Neural cell (in vitro differentiated cells): Measurements from ENCODE around the gene SLF2. TPM values are rescaled to one million over a fixed set of nuclear protein-coding genes. Genes with fewer than 3 reads are reported as not detected.

Experiments used
- H2AFZ ChIP-seq: fragments of 200-600, 300-800 bp; sonication (generic), shearing (Covaris generic); 2 replicates; pipeline ENCODE4 v1.6.0; 2014; ENCODE audit warnings: low read depth, mild to moderate bottlenecking, antibody characterized with exemption, low read length, moderate library complexity
- H3F3A ChIP-seq: fragments of 200-600 bp; shearing (Covaris generic); 2 replicates; pipeline ENCODE4 v1.6.1; 2016; ENCODE audit warnings: mild to moderate bottlenecking, moderate library complexity, mixed read lengths, antibody characterized with exemption, low read length; ENCODE audit not compliant: insufficient read depth, poor library complexity, severe bottlenecking
- H3K27ac ChIP-seq: fragments of 200-600, 300-800 bp; sonication (generic), shearing (Covaris generic); 2 replicates; pipeline ENCODE4 v1.5.1; 2014; ENCODE audit warnings: mild to moderate bottlenecking, low read length, moderate library complexity
- H3K27me3 ChIP-seq: fragments of 300-800, 200-600 bp; sonication (generic), shearing (Covaris generic); 2 replicates; pipeline ENCODE4 v1.6.0; 2014; ENCODE audit warnings: mild to moderate bottlenecking, low read depth, low read length, moderate library complexity; ENCODE audit not compliant: insufficient read depth
- H3K36me3 ChIP-seq: fragments of 300-800, 200-600 bp; sonication (generic), shearing (Covaris generic); 2 replicates; pipeline ENCODE4 v1.5.1; 2014; ENCODE audit warnings: mild to moderate bottlenecking, antibody characterized with exemption, low read length, moderate library complexity; ENCODE audit not compliant: insufficient read depth
- H3K4me2 ChIP-seq: fragments of 300-800, 200-600 bp; sonication (generic), shearing (Covaris generic); 2 replicates; pipeline ENCODE4 v1.6.0; 2014; ENCODE audit warnings: mild to moderate bottlenecking, low read length
- H3K4me3 ChIP-seq: fragments of 300-800, 200-600 bp; sonication (generic), shearing (Covaris generic); 2 replicates; pipeline ENCODE4 v1.5.1; 2014; ENCODE audit warnings: mild to moderate bottlenecking, low read length, moderate library complexity
- H3K79me2 ChIP-seq: fragments of 200-600 bp; shearing (Covaris generic); replicated peaks from 2 replicates; pipeline ENCODE4 v1.6.0; 2014; ENCODE audit warnings: mild to moderate bottlenecking, low read length, moderate library complexity; ENCODE audit not compliant: insufficient read depth
- H3K9ac ChIP-seq: fragments of 300-800, 200-600 bp; sonication (generic), shearing (Covaris generic); 2 replicates; pipeline ENCODE4 v1.6.1; 2016; ENCODE audit warnings: mild to moderate bottlenecking, low read length, mixed read lengths
- H3K9me2 ChIP-seq: fragments of 200-600 bp; shearing (Covaris generic); 2 replicates; pipeline ENCODE4 v1.6.1; 2016; ENCODE audit warnings: mild to moderate bottlenecking, low read length, mixed read lengths; ENCODE audit not compliant: insufficient read depth
- H3K9me3 ChIP-seq: fragments of 200-600, 300-800 bp; sonication (generic), shearing (Covaris generic); 2 replicates; pipeline ENCODE4 v1.6.1; 2016; ENCODE audit warnings: mild to moderate bottlenecking, mixed run types, low read length, moderate library complexity, mixed read lengths
- H4K20me1 ChIP-seq: fragments of 200-600 bp; shearing (Covaris generic); 2 replicates; pipeline ENCODE4 v1.6.1; 2016; ENCODE audit warnings: mild to moderate bottlenecking, mixed run types; ENCODE audit not compliant: insufficient read depth
- CTCF ChIP-seq: fragments of 450-650 bp; IDR thresholded peaks from 2 replicates; pipeline ENCODE4 v1.5.1; 2014; ENCODE audit warnings: antibody characterized with exemption, mild to moderate bottlenecking, moderate library complexity; ENCODE audit not compliant: poor library complexity, severe bottlenecking
- EP300 ChIP-seq: fragments of 450-650 bp; conservative IDR thresholded peaks from 2 replicates; pipeline ENCODE4 v1.6.1; 2014; ENCODE audit warnings: antibody characterized with exemption, mild to moderate bottlenecking, moderate library complexity; ENCODE audit not compliant: poor library complexity, severe bottlenecking
- EZH2 ChIP-seq: fragments of 200-600, 300-800 bp; shearing (Covaris generic), sonication (generic); IDR thresholded peaks from 2 replicates; pipeline ENCODE4 v1.6.1; 2014; ENCODE audit warnings: antibody characterized with exemption, low read length, borderline replicate concordance, mild to moderate bottlenecking; ENCODE audit not compliant: insufficient read depth, poor library complexity, severe bottlenecking
- POLR2AphosphoS5 ChIP-seq: IDR thresholded peaks from 2 replicates; pipeline ENCODE4 v1.6.1; 2012
- RAD21 ChIP-seq: fragments of 450-650 bp; conservative IDR thresholded peaks from 2 replicates; pipeline ENCODE4 v1.6.1; 2014; ENCODE audit warnings: antibody characterized with exemption, mild to moderate bottlenecking, moderate library complexity
- REST ChIP-seq: IDR thresholded peaks from 2 replicates; pipeline ENCODE4 v1.6.1; 2012; ENCODE audit warnings: borderline replicate concordance
- SMC3 ChIP-seq: fragments of 450-650 bp; conservative IDR thresholded peaks from 2 replicates; pipeline ENCODE4 v1.6.1; 2014; ENCODE audit warnings: antibody characterized with exemption, mild to moderate bottlenecking, moderate library complexity; ENCODE audit not compliant: poor library complexity
- TAF1 ChIP-seq: IDR thresholded peaks from 2 replicates; pipeline ENCODE4 v1.6.1; 2012; ENCODE audit warnings: low read depth
- polyA plus RNA-seq: library from polyadenylated mRNA; depleted of rRNA; stranded (reverse); fragments of >200 nt; gene quantifications from 2 replicates; pipeline ENCODE4 v1.2.3, GENCODE V29; 2014

SLF2 gene
- polyA plus RNA-seq, 1 donor from 2014 or later = 43.0 TPM

GRCh38 chr10:101008823-101009423, 96.2 kb downstream of the SLF2 start:
- no peaks in the 10 kb centered on the region for H3K9me2 ChIP-seq
- no peaks in the 10 kb centered on the region for H3K79me2 ChIP-seq
- H4K20me1 ChIP-seq = no peaks in the 10 kb centered on the region
- H3F3A ChIP-seq = no peaks in the 10 kb centered on the region
- H2AFZ ChIP-seq = no peak overlapping the region
- no peak for TF ChIP-seq TAF1
- TF ChIP-seq EP300 = no peak
- TF ChIP-seq CTCF = no peak
- TF ChIP-seq REST = no peak
- TF ChIP-seq POLR2AphosphoS5 = no peak
- no peak for TF ChIP-seq SMC3
- TF ChIP-seq RAD21 = no peak
- no peak for TF ChIP-seq EZH2
- no peak overlapping the region for H3K4me2 ChIP-seq
- no peak overlapping the region for H3K4me3 ChIP-seq
- H3K9ac ChIP-seq = no peak overlapping the region
- no peaks in the 10 kb centered on the region for H3K36me3 ChIP-seq
- no peak overlapping the region for H3K27ac ChIP-seq
- no peaks in the 10 kb centered on the region for H3K9me3 ChIP-seq
- H3K27me3 ChIP-seq = no peaks in the 10 kb centered on the region

- TF ChIP-seq TAF1 (no peak), RAD21 (no peak), CTCF (no peak), POLR2AphosphoS5 (no peak), EZH2 (no peak), REST (no peak), EP300 (no peak)
- H3K9ac ChIP-seq = no peak overlapping the region
- H3K4me2 ChIP-seq = no peak overlapping the region
- no peaks in the 10 kb centered on the region for H3K9me3 ChIP-seq
- H3K27ac ChIP-seq = no peak overlapping the region
- H3K4me3 ChIP-seq = no peak overlapping the region
- H2AFZ ChIP-seq = no peak overlapping the region
- H3K27me3 ChIP-seq = peaks cover 7% of the 10 kb centered on the region
- no peaks in the 10 kb centered on the region for H3K79me2 ChIP-seq
- H3K9me2 ChIP-seq = no peaks in the 10 kb centered on the region
- H3F3A ChIP-seq = no peaks in the 10 kb centered on the region
- no peaks in the 10 kb centered on the region for H4K20me1 ChIP-seq
- no peaks in the 10 kb centered on the region for H3K36me3 ChIP-seq
These were observed 97.6 kb downstream of the SLF2 start for GRCh38 chr10:101010329-101010728.
